ENCODE data around the gene SLC6A19. TPM values are rescaled to one million over a fixed set of nuclear protein-coding genes. Genes with fewer than 3 reads are reported as not detected.

SLC6A19 gene
- total and polyA plus RNA-seq, 9 of the 15 experiments (the other 6 are each of a cell fraction or from before 2014, with no cell fraction given): 0.03 to 1.6 (median 0.59) TPM

DNA sequence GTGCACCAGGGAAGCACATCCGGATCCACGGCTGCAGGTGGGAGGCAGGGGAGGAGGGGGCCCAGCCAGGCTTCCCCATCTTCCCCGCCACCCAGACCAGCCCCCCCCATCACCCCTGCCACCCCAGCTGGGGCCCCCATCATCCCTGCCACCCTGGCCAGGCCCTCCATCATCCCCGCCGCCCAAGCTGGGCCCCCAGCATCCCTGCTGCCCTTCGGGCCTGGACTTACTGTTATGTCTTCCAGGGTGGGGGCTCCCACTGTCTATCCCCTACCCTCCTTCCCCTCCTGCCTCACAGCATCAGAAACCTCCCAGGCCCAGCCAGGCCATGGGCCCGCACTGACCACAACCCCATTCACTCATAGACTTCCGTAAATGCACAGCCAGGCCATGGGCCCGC lies 51.3 kb downstream of the SLC6A19 start:
- ChIA-PET POLR2A (no interaction called here), CTCF (ENCODE audit: low intra/inter-chr PET ratio) (no interaction called here)
- peaks cover 0 to 29% of the 10 kb centered on the region in 2 experiments; a peak in 1 of 5 replicates for H3K4me1 ChIP-seq (replicated peaks in 1 of 2; ENCODE audit: control insufficient read depth in 2 of 2, insufficient read depth in 2 of 2, low read length in 2 of 2)
- H3K36me3 ChIP-seq (ENCODE audit: control insufficient read depth, insufficient read depth, low read length): no peaks in the 10 kb centered on the region
- FAIRE-seq (no peak), DNase-seq (ENCODE audit: extremely low read depth in 1 of 4, low spot score in 3 of 4) (no peak), ATAC-seq (no peak)
- H3K9ac ChIP-seq (ENCODE audit: insufficient read depth in 1 of 2, low read depth in 2 of 2, low read length in 2 of 2): no peak overlapping the region
- no peak overlapping the region for H2AFZ ChIP-seq (ENCODE audit: low read depth, low read length)
- in situ Hi-C loops (cut with MboI) (no loop called here), intact Hi-C loops (cut with micrococcal nuclease) (no loop called here)
- WGBS (ENCODE audit: insufficient coverage, low coverage, missing lambda C conversion rate): 19% methylated on average over 7 of the region's 9 CpGs
- H3K27ac ChIP-seq (ENCODE audit: extremely low read depth, low read depth, low read length): no peak overlapping the region
- peaks cover 2 to 65% of the 10 kb centered on the region in 2 experiments for H3K27me3 ChIP-seq (ENCODE audit: control insufficient read depth in 2 of 2, insufficient read depth in 2 of 2, low read length in 2 of 2)
- TF ChIP-seq CREM (IDR thresholded peaks at IDR 0.05; ENCODE audit: low read depth): no peak
- no peak for TF ChIP-seq RCOR1 (IDR thresholded peaks at IDR 0.05; ENCODE audit: borderline replicate concordance in 1 of 2, low read depth in 2 of 2, low read length in 2 of 2)
- TF ChIP-seq, protein P1, sequence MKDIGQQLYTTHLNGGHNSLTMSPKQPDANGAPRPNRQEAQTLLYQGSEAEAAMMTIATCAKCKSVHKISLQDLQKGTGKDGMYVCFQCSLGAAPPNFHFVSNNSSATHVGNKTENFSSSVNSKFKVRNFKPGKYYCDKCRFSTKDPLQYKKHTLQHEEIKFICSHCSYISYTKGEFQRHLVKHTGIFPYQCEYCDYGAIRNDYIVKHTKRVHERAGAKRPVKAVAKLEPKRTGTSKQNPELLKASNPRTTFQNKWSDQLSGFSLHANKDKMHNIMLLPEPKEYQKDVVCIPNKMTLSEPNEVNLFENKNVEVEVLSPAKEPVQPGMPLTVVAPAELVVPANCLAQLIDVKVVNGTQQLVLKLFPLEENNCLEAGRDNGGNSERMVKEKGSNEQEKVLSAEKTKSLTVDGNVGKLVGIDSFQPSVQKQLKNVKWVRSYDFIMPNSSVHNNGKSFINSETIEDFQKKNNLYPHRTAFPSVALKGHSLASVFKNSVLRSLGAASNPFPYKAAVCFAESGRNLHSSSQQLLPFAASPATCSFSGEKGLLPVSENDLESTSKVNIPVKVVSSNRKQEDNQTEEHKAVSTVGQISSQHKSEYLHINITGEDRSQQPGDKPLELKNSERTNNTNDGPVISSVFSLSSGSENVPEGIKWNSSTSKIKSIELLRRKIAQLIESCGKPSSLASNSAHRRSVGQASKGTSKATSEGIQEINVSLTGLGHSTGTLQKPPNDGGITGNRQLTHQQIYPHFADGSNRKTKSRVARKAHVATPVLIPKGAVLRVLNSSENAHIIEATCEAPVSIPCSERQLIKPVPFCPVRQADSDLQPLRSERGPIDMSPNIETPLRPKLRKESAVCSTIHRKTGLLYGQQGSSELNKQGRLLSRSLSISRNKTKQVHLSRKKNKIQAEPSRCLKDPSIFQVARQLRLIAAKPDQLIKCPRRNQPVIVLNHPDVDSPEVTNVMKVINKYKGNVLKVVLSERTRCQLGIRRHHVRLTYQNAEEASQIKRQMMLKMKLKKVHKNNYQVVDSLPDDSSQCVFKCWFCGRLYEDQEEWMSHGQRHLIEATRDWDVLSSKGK (CRISPR knock-in tag; IDR thresholded peaks at IDR 0.05): no peak
- no peak for TF ChIP-seq RAD21 (CRISPR knock-in tag; conservative IDR thresholded peaks at IDR 0.05 in 1 of 2, IDR thresholded peaks at IDR 0.05 in 1 of 2)
- TF ChIP-seq, protein P2, sequence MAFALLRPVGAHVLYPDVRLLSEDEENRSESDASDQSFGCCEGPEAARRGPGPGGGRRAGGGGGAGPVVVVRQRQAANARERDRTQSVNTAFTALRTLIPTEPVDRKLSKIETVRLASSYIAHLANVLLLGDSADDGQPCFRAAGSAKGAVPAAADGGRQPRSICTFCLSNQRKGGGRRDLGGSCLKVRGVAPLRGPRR (CRISPR knock-in tag; IDR thresholded peaks at IDR 0.05): no peak
- TF ChIP-seq, protein P3, sequence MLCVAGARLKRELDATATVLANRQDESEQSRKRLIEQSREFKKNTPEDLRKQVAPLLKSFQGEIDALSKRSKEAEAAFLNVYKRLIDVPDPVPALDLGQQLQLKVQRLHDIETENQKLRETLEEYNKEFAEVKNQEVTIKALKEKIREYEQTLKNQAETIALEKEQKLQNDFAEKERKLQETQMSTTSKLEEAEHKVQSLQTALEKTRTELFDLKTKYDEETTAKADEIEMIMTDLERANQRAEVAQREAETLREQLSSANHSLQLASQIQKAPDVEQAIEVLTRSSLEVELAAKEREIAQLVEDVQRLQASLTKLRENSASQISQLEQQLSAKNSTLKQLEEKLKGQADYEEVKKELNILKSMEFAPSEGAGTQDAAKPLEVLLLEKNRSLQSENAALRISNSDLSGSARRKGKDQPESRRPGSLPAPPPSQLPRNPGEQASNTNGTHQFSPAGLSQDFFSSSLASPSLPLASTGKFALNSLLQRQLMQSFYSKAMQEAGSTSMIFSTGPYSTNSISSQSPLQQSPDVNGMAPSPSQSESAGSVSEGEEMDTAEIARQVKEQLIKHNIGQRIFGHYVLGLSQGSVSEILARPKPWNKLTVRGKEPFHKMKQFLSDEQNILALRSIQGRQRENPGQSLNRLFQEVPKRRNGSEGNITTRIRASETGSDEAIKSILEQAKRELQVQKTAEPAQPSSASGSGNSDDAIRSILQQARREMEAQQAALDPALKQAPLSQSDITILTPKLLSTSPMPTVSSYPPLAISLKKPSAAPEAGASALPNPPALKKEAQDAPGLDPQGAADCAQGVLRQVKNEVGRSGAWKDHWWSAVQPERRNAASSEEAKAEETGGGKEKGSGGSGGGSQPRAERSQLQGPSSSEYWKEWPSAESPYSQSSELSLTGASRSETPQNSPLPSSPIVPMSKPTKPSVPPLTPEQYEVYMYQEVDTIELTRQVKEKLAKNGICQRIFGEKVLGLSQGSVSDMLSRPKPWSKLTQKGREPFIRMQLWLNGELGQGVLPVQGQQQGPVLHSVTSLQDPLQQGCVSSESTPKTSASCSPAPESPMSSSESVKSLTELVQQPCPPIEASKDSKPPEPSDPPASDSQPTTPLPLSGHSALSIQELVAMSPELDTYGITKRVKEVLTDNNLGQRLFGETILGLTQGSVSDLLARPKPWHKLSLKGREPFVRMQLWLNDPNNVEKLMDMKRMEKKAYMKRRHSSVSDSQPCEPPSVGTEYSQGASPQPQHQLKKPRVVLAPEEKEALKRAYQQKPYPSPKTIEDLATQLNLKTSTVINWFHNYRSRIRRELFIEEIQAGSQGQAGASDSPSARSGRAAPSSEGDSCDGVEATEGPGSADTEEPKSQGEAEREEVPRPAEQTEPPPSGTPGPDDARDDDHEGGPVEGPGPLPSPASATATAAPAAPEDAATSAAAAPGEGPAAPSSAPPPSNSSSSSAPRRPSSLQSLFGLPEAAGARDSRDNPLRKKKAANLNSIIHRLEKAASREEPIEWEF (CRISPR knock-in tag; IDR thresholded peaks at IDR 0.05): no peak
- TF ChIP-seq, protein P4, sequence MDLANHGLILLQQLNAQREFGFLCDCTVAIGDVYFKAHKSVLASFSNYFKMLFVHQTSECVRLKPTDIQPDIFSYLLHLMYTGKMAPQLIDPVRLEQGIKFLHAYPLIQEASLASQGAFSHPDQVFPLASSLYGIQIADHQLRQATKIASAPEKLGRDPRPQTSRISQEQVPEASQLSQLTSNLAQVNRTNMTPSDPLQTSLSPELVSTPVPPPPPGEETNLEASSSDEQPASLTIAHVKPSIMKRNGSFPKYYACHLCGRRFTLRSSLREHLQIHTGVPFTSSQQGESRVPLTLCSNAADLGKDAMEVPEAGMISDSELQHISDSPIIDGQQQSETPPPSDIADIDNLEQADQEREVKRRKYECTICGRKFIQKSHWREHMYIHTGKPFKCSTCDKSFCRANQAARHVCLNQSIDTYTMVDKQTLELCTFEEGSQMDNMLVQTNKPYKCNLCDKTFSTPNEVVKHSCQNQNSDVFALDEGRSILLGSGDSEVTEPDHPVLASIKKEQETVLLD (IDR thresholded peaks at IDR 0.05): no peak
- no peak for TF ChIP-seq ZNF668 (CRISPR knock-in tag; IDR thresholded peaks at IDR 0.05)
- no peak for TF ChIP-seq MCM3 (IDR thresholded peaks at IDR 0.05)
- no peak overlapping the region for H3K4me3 ChIP-seq
- H3K9me1 ChIP-seq (ENCODE audit: control insufficient read depth, insufficient read depth, low read length): no peaks in the 10 kb centered on the region
- BruUV-seq (replicated peaks): no TSS peak
- no peak overlapping the region for H3K4me2 ChIP-seq (ENCODE audit: insufficient read depth, low read length)
- H3K79me2 ChIP-seq (ENCODE audit: control insufficient read depth, insufficient read depth, low read length): no peaks in the 10 kb centered on the region
- no peaks in the 10 kb centered on the region for H3K9me3 ChIP-seq (replicated peaks; ENCODE audit: control insufficient read depth, insufficient read depth, low read depth, low read length)
- H4K20me1 ChIP-seq (replicated peaks; ENCODE audit: control insufficient read depth, insufficient read depth, low read length): peaks cover 40% of the 10 kb centered on the region

Measured in K562 (cell line).